Brain microvascular endothelial cell (primary cell): ENCODE results near the gene ARHGAP26.

ENCODE experiments used
- DNase-seq: peaks from one replicate; pipeline ENCODE4 v3.0.0-alpha.2; 2020
- H3K27ac ChIP-seq: fragments of 250-450 bp; sonication (Bioruptor Pico); 2 replicates; pipeline ENCODE4 v1.5.1; 2020; ENCODE audit warnings: mild to moderate bottlenecking, moderate library complexity
- H3K27me3 ChIP-seq: fragments of 250-450 bp; sonication (Bioruptor Pico); replicated peaks from 2 replicates; pipeline ENCODE4 v1.5.1; 2020; ENCODE audit warnings: mild to moderate bottlenecking
- H3K36me3 ChIP-seq: fragments of 250-450 bp; sonication (Bioruptor Pico); replicated peaks from 2 replicates; pipeline ENCODE4 v1.5.1; 2020; ENCODE audit warnings: mild to moderate bottlenecking
- H3K4me3 ChIP-seq: 2 replicates; pipeline ENCODE4 v1.5.1; 2011; ENCODE audit warnings: low read depth, mild to moderate bottlenecking, control low read depth, low read length, moderate library complexity
- CTCF ChIP-seq: IDR thresholded peaks from 2 replicates; pipeline ENCODE4 v1.5.1; 2011; ENCODE audit warnings: low read depth, mild to moderate bottlenecking, moderate library complexity, low read length, control low read depth, inconsistent platforms; ENCODE audit errors: missing control alignments
- in situ Hi-C: cut with HindIII; loops from 2 replicates; pipeline ENCODE4 v1.10.0; 2017; ENCODE audit warnings: low sequenced_read_pairs, low pct_ligation_motif_present

The ARHGAP26 gene

DNA sequence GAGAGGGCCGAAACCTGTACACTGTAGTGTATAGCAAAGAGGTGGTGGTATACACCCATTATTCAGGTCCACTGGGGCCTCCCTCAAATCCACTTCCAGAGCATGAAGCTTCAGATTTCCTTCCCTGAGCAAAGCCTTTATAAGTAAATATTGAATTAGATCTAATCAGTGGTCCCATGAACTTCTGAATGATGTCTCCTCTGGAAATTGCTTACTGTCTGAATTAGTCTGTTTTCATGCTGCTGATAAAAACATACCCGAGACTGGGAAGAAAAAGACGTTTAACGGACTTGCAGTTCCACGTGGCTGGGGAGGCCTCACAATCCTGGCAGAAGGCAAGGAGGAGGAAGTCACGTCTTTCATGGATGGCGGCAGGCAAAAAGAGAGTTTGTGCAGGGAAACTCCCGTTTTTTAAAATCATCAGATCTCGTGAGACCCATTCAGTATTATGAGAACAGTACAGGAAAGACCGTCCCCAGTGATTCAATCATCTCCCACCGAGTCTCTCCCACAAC lies 439.8 kb downstream of the ARHGAP26 start:
- DNase-seq, result no peak
- Histone ChIP-seq H3K27me3 (no peaks in the 10 kb centered on the region), H3K27ac (no peak overlapping the region), H3K4me3 (no peak overlapping the region), H3K36me3 (no peaks in the 10 kb centered on the region)
- in situ Hi-C loops, result no loop called here
- TF ChIP-seq CTCF, result no peak

- no peak overlapping the region for H3K27ac ChIP-seq
- in situ Hi-C loops, result no loop called here
Observed at GRCh38 chr5:143210576-143210975, 440.4 kb downstream of the ARHGAP26 start.

GRCh38 chr5:143212261-143212660 lies 442.1 kb downstream of the ARHGAP26 start:
- DNase-seq, result no peak
- no peaks in the 10 kb centered on the region for H3K36me3 ChIP-seq
- H3K27ac ChIP-seq, result no peak overlapping the region
- no peak for TF ChIP-seq CTCF
- in situ Hi-C loops, result no loop called here
- H3K4me3 ChIP-seq, result no peak overlapping the region
- H3K27me3 ChIP-seq, result no peaks in the 10 kb centered on the region

More at GRCh38 chr5:143210576-143210975, 440.4 kb downstream of the ARHGAP26 start:
- no peak for DNase-seq
- Histone ChIP-seq H3K36me3 (no peaks in the 10 kb centered on the region), H3K4me3 (no peak overlapping the region), H3K27me3 (no peaks in the 10 kb centered on the region)
- no peak for TF ChIP-seq CTCF

- in situ Hi-C loops, result no loop called here
- TF ChIP-seq CTCF, result no peak
- Histone ChIP-seq H3K4me3 (no peak overlapping the region), H3K27ac (peak overlapping the region; percentile 24), H3K27me3 (no peaks in the 10 kb centered on the region), H3K36me3 (no peaks in the 10 kb centered on the region)
- DNase-seq, result no peak
Observed at GRCh38 chr5:143213231-143213850, 443.2 kb downstream of the ARHGAP26 start.

- Histone ChIP-seq H3K27me3 (no peaks in the 10 kb centered on the region), H3K4me3 (no peak overlapping the region), H3K27ac (peak overlapping the region; percentile 24), H3K36me3 (no peaks in the 10 kb centered on the region)
- in situ Hi-C loops, result no loop called here
- no peak for DNase-seq
- TF ChIP-seq CTCF, result peak; percentile 42
Observed at GRCh38 chr5:143213851-143214363, 443.7 kb downstream of the ARHGAP26 start.

DNA sequence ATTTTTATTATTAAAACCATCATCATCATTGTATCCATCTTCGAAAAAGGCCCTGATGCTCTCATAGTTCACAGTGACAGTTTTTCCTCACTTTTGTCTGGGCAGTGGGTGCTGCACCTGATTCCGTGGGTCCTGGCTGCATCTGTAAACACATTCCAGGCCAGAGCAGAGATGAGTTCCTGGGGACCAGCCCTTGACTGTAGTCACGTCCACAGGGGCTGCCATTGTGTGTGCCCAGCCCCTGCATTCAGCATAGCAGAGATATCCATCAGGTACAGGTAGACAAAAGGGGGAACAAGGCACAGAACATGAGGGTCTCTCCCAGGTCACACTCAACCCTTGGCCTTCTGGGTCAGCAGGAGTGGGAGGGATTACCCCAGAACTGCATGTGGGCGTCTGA lies 444.3 kb downstream of the ARHGAP26 start:
- in situ Hi-C loops, result no loop called here
- Histone ChIP-seq H3K27ac (no peak overlapping the region), H3K36me3 (no peaks in the 10 kb centered on the region), H3K4me3 (no peak overlapping the region), H3K27me3 (no peaks in the 10 kb centered on the region)
- TF ChIP-seq CTCF, result no peak
- DNase-seq, result no peak
